Muscle layer of duodenum (tissue), 2 donors: ENCODE data around the gene GOLGA6A.

ENCODE experiments used
- H3K27ac ChIP-seq: one replicate; pipeline ENCODE4 v1.7.0; 2013; ENCODE audit warnings: mild to moderate bottlenecking, low read length
- H3K27me3 ChIP-seq: one replicate; pipeline ENCODE4 v1.7.0; 2013; ENCODE audit warnings: low read depth, mild to moderate bottlenecking, control low read depth, low read length
- H3K36me3 ChIP-seq, 2 donors: one replicate each; pipeline ENCODE4 v1.7.0; 2013; ENCODE audit warnings: low read length in 2 of 2, control low read depth in 1 of 2, mild to moderate bottlenecking in 1 of 2; ENCODE audit not compliant: insufficient read depth in 2 of 2, control insufficient read depth in 1 of 2
- H3K4me1 ChIP-seq, 2 donors: one replicate each; pipeline ENCODE4 v1.7.0; 2013; ENCODE audit warnings: low read length in 2 of 2, mild to moderate bottlenecking in 2 of 2, control low read depth in 1 of 2, moderate library complexity in 1 of 2; ENCODE audit not compliant: insufficient read depth in 2 of 2, control insufficient read depth in 1 of 2
- H3K4me3 ChIP-seq, 2 donors: one replicate each; pipeline ENCODE4 v1.7.0; 2013; ENCODE audit warnings: low read length in 2 of 2, low read depth in 1 of 2, mild to moderate bottlenecking in 1 of 2
- H3K9me3 ChIP-seq, 2 donors: one replicate each; pipeline ENCODE4 v1.7.0; 2013; ENCODE audit warnings: low read length in 2 of 2, control low read depth in 1 of 2, mild to moderate bottlenecking in 1 of 2; ENCODE audit not compliant: control insufficient read depth in 1 of 2
- donor health status: healthy.

The GOLGA6A gene

GRCh38 chr15:74032606-74033561 is 49.5 kb downstream of the GOLGA6A start:
- Histone ChIP-seq H3K9me3 (no peaks in the 10 kb centered on the region), H3K27ac (no peak overlapping the region), H3K4me3 (no peak overlapping the region), H3K36me3 (peaks cover 19 to 39% of the 10 kb centered on the region in 2 donors), H3K27me3 (no peaks in the 10 kb centered on the region), H3K4me1 (peaks cover 0 to 23% of the 10 kb centered on the region in 2 donors)

- no peak overlapping the region for H3K4me3 ChIP-seq
- peaks cover 19 to 39% of the 10 kb centered on the region in 2 donors for H3K36me3 ChIP-seq
- no peaks in the 10 kb centered on the region for H3K27me3 ChIP-seq
- H3K9me3 ChIP-seq = no peaks in the 10 kb centered on the region
- peaks cover 0 to 26% of the 10 kb centered on the region in 2 donors for H3K4me1 ChIP-seq
- no peak overlapping the region for H3K27ac ChIP-seq
Observed at GRCh38 chr15:74032046-74032445, 50.3 kb downstream of the GOLGA6A start.

GRCh38 chr15:74028646-74029045 is 53.7 kb downstream of the GOLGA6A start:
- H3K4me1 ChIP-seq = peaks cover 0 to 39% of the 10 kb centered on the region in 2 donors
- H3K36me3 ChIP-seq = peaks cover 29 to 38% of the 10 kb centered on the region in 2 donors
- H3K27ac ChIP-seq = peak overlapping the region; percentile 51
- H3K27me3 ChIP-seq = no peaks in the 10 kb centered on the region
- no peaks in the 10 kb centered on the region for H3K9me3 ChIP-seq
- H3K4me3 ChIP-seq = no peak overlapping the region

- peaks cover 34 to 38% of the 10 kb centered on the region in 2 donors for H3K36me3 ChIP-seq
Observed at GRCh38 chr15:74027688-74028087, 54.7 kb downstream of the GOLGA6A start.

GRCh38 chr15:74025436-74025835 is 56.9 kb downstream of the GOLGA6A start:
- Histone ChIP-seq H3K36me3 (peaks cover 35 to 38% of the 10 kb centered on the region in 2 donors), H3K4me3 (no peak overlapping the region), H3K27ac (no peak overlapping the region), H3K4me1 (peaks cover 0 to 40% of the 10 kb centered on the region in 2 donors), H3K9me3 (no peaks in the 10 kb centered on the region), H3K27me3 (no peaks in the 10 kb centered on the region)

More at GRCh38 chr15:74027688-74028087, 54.7 kb downstream of the GOLGA6A start:
- Histone ChIP-seq H3K27me3 (no peaks in the 10 kb centered on the region), H3K4me1 (peaks cover 0 to 40% of the 10 kb centered on the region in 2 donors), H3K4me3 (no peak overlapping the region), H3K27ac (no peak overlapping the region), H3K9me3 (no peaks in the 10 kb centered on the region)

GRCh38 chr15:74024687-74025086 is 57.7 kb downstream of the GOLGA6A start:
- H3K9me3 ChIP-seq = no peaks in the 10 kb centered on the region
- H3K27me3 ChIP-seq = no peaks in the 10 kb centered on the region
- peaks cover 0 to 40% of the 10 kb centered on the region in 2 donors for H3K4me1 ChIP-seq
- H3K4me3 ChIP-seq = no peak overlapping the region
- peaks cover 35 to 38% of the 10 kb centered on the region in 2 donors for H3K36me3 ChIP-seq
- H3K27ac ChIP-seq = no peak overlapping the region

- Histone ChIP-seq H3K4me3 (no peak overlapping the region), H3K4me1 (peaks cover 0 to 29% of the 10 kb centered on the region in 2 donors), H3K36me3 (peaks cover 35 to 38% of the 10 kb centered on the region in 2 donors)
Observed at GRCh38 chr15:74022706-74023470, 59.5 kb downstream of the GOLGA6A start.

More at GRCh38 chr15:74022706-74023470, 59.5 kb downstream of the GOLGA6A start:
- Histone ChIP-seq H3K9me3 (no peaks in the 10 kb centered on the region), H3K27ac (no peak overlapping the region), H3K27me3 (no peaks in the 10 kb centered on the region)
